Upper lobe of left lung (tissue), 6 donors: ENCODE data around the gene SOWAHA. TPM values are rescaled to one million over a fixed set of nuclear protein-coding genes. Genes with fewer than 3 reads are reported as not detected.
A peak's percentile ranks its signal among the peaks of the same experiment; 100 is the strongest.

ENCODE experiments used
- ATAC-seq, 2 donors: fragments of 200-7000 bp; cut with Tn5 transposase; one replicate each; pipeline ENCODE4 v1.9.1; 2022; ENCODE audit warnings: mild to moderate bottlenecking in 2 of 2, moderate library complexity in 2 of 2; ENCODE audit not compliant: low FRiP score in 2 of 2
- DNase-seq, 2 donors: peaks; one replicate each; pipeline ENCODE4 v3.0.0-alpha.2; 2019 to 2020
- H3K27ac ChIP-seq, 4 donors: fragments of 200-600 bp; sonication (generic); one replicate each; pipeline ENCODE4 v1.5.1; 2016 to 2019
- H3K27me3 ChIP-seq, 4 donors: fragments of 200-600 bp; sonication (generic); one replicate each; pipeline ENCODE4 v1.5.1; 2017 to 2019
- H3K36me3 ChIP-seq, 4 donors: fragments of 200-600 bp; sonication (generic); one replicate each; pipeline ENCODE4 v1.5.1; 2016 to 2019
- H3K4me1 ChIP-seq, 4 donors: fragments of 200-600 bp; sonication (generic); one replicate each; pipeline ENCODE4 v1.5.1; 2018 to 2019
- H3K4me3 ChIP-seq, 4 donors: fragments of 200-600 bp; sonication (generic); one replicate each; pipeline ENCODE4 v1.5.1; 2017 to 2019; ENCODE audit warnings: mild to moderate bottlenecking in 2 of 4, moderate library complexity in 1 of 4
- H3K9me3 ChIP-seq, 4 donors: fragments of 200-600 bp; sonication (generic); one replicate each; pipeline ENCODE4 v1.5.1; 2018 to 2019
- EP300 ChIP-seq, 4 donors: sonication (generic); formaldehyde crosslinking; IDR thresholded peaks; one replicate each; pipeline ENCODE4 v1.5.1; 2017; ENCODE audit warnings: antibody characterized with exemption in 4 of 4, control low read depth in 2 of 4
- POLR2A ChIP-seq, 4 donors: fragments of 450-650 bp; IDR thresholded peaks; one replicate each; pipeline ENCODE4 v1.5.1; 2016 to 2017; ENCODE audit warnings: antibody characterized with exemption in 4 of 4, mild to moderate bottlenecking in 2 of 4
- POLR2AphosphoS5 ChIP-seq, 2 donors: sonication (generic); formaldehyde crosslinking; IDR thresholded peaks; one replicate each; pipeline ENCODE4 v1.5.1; 2017; ENCODE audit warnings: antibody characterized with exemption in 2 of 2
- WGBS, 2 donors: methylation state at CpG; one replicate each; pipeline ENCODE4 v1.1.5; 2017 to 2018; 5-methylcytosine and 5-hydroxymethylcytosine counted together
- total RNA-seq, 6 donors: library from RNA; depleted of rRNA in 4 of 6; stranded (reverse); fragments of >200 nt in 4 of 6; gene quantifications; one replicate each; pipeline versions ENCODE4 v1.1.0 to v1.2.1, GENCODE V29; 2016 to 2021
- TF ChIP-seq, protein P1 (sequence below), 6 experiments: fragments of 450-650 bp in 4 of 6; fragments of 200-600 bp in 2 of 6; sonication (generic) in 2 of 6; IDR thresholded peaks; one replicate each; pipeline ENCODE4 v1.5.1; 2016 to 2019; ENCODE audit warnings: antibody characterized with exemption in 6 of 6
- donor health status: DM: no; HTN: no; CAD: no; lungs with moderate emphysema.
- donor health status: DM: no; HTN: yes; CAD: no; lungs with severe emphysema.

The SOWAHA gene
- total RNA-seq, 6 donors from 2014 or later, result 0.30 to 1.0 (median 0.55) TPM; not detected in 1

DNA sequence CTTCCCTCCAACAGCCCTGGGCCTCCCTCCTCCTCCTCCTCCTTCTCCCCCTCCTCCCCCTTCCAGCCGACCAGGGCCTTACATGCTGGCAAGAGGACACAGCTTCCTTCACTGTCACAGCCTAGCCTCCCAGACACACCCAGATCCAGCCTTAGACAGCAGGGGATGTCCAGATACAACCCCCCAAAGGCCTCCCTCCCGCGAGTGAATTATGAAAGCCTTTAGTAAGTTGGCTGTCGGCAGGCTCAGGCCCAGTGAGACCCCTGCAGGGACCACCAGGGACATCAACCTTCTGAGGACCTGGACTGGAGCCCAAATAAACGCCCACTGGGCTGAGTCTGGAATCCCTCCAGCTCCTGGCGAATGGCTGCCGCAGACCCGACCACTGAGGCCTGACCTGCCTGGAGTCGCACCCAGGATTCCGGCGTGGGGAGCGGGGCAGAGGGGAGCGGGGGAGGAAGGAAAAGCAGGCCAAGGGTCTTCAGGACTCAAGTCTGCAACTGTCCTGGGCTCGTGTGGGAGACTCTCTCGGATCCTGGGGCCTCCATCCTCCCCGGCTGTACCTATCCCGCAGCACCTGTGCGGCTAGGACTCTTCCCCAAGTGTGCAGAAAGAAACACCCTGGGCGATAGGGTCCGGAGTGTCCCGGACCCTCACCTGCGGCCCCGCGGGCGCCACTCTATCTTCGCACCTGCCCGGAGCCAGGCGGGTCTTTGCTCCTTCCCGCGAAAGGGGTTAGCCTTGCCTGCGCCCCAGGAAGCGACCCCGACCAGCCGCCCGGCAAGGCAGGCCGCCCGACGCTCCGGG lies 36.8 kb upstream of the SOWAHA start:
- H3K36me3 ChIP-seq, result no peaks in the 10 kb centered on the region
- H3K9me3 ChIP-seq, result no peaks in the 10 kb centered on the region
- H3K27me3 ChIP-seq, result no peaks in the 10 kb centered on the region
- DNase-seq (no peak), ATAC-seq (peak; percentile 41 to 57)
- peak overlapping the region; percentile 79 to 89 (median 84) for H3K27ac ChIP-seq
- TF ChIP-seq POLR2A (IDR thresholded peaks at IDR 0.05) (no peak), EP300 (IDR thresholded peaks at IDR 0.05) (no peak), POLR2AphosphoS5 (IDR thresholded peaks at IDR 0.05) (no peak)
- TF ChIP-seq, protein P1, sequence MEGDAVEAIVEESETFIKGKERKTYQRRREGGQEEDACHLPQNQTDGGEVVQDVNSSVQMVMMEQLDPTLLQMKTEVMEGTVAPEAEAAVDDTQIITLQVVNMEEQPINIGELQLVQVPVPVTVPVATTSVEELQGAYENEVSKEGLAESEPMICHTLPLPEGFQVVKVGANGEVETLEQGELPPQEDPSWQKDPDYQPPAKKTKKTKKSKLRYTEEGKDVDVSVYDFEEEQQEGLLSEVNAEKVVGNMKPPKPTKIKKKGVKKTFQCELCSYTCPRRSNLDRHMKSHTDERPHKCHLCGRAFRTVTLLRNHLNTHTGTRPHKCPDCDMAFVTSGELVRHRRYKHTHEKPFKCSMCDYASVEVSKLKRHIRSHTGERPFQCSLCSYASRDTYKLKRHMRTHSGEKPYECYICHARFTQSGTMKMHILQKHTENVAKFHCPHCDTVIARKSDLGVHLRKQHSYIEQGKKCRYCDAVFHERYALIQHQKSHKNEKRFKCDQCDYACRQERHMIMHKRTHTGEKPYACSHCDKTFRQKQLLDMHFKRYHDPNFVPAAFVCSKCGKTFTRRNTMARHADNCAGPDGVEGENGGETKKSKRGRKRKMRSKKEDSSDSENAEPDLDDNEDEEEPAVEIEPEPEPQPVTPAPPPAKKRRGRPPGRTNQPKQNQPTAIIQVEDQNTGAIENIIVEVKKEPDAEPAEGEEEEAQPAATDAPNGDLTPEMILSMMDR (IDR thresholded peaks at IDR 0.05), result no peak
- peaks cover 29 to 51% (median 32%) of the 10 kb centered on the region in 4 donors for H3K4me1 ChIP-seq
- 10 to 11% methylated on average over 8 to 23 of the region's 39 CpGs for WGBS, 2 donors
- H3K4me3 ChIP-seq, result peak overlapping the region; percentile 75 to 95 (median 87)

DNA sequence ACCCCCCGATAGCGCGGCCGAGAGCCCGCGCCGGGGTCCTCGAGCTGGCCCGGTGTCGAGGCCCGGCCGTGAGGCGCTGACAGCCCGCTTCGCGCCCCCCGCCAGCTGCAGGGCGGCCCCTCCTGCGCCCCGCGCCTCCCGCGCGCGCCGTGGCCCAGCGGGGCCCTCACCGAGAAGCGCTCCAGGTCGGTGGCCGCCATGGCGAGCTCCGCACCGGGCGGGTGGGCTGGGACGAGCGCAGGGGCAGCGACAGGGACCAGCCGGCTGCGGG lies 36.2 kb upstream of the SOWAHA start:
- ATAC-seq (no peak), DNase-seq (no peak)
- no peaks in the 10 kb centered on the region for H3K9me3 ChIP-seq
- no peaks in the 10 kb centered on the region for H3K36me3 ChIP-seq
- TF ChIP-seq POLR2AphosphoS5 (IDR thresholded peaks at IDR 0.05), result no peak
- TF ChIP-seq, protein P1 (IDR thresholded peaks at IDR 0.05), result no peak
- TF ChIP-seq EP300 (IDR thresholded peaks at IDR 0.05), result no peak
- no peak for TF ChIP-seq POLR2A (IDR thresholded peaks at IDR 0.05)
- peak overlapping the region; percentile 75 to 95 (median 87) for H3K4me3 ChIP-seq
- H3K27me3 ChIP-seq, result no peaks in the 10 kb centered on the region
- WGBS, 2 donors, result no CpG with 5 or more reads among the region's 40 CpGs
- peak overlapping the region; percentile 79 to 89 (median 84) for H3K27ac ChIP-seq
- H3K4me1 ChIP-seq, result peaks cover 24 to 45% (median 27%) of the 10 kb centered on the region in 4 donors

DNA sequence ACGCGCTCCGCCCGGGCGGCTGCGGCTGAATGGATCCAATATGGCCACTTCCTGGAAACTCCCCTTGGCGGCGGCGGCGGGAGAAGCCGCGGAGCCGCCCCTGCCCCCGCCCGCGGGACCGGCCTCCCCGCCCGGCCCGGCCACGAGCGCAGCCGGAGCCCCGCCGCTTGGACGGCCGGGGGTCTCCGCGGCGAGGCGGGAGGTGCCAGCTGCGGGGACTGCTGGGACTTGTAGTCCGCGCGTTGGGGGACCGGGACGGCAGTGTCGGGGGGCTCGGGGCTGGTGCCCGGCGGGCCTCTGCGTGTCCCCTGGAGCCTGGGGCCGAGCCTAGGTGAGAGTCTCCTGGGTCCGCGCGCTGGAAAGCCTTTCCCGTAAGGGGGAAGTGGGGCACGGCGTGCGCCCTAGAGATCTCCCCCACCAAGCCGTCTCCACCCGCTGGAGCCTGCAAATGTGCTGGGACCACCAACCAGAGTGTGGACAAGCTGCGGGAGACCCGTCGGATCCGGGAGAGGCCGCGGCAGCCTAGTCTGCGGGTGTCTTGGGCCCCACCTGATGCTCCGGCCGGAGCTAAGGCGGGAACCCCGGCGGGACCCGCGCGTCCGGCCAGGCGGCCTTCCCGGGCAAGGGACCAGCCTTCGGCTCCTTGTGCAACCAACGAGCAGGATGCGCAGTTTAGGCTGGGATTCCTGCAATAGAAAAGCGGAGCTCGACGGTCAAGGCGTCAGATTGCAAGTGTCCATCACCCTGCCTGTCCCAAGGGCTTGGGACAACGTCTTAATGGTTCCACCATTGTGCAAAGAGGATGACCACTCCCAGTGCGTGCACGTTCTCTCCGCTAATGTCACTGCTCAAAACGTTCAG lies 35.7 kb upstream of the SOWAHA start, which contains the start of gene SEPTIN8:
Gene SEPTIN8, minus strand, starts transcription at position 31 of the 861 bp plus-strand sequence. CDS start 102 bp downstream, outside the sequence.
- H3K4me3 ChIP-seq, result peak within 1 kb of the TSS; percentile 75 to 95 (median 87)
- TF ChIP-seq EP300 (IDR thresholded peaks at IDR 0.05) (no peak), POLR2A (IDR thresholded peaks at IDR 0.05) (no peak), POLR2AphosphoS5 (IDR thresholded peaks at IDR 0.05) (peak in 1 of 2 donors; percentile 0)
- TF ChIP-seq, protein P1 (IDR thresholded peaks at IDR 0.05), result peak in 1 of 6 experiments; percentile 25
- WGBS, 2 donors, result 1 to 12% methylated on average over 11 to 53 of the region's 82 CpGs
- ATAC-seq, result peak in 1 of 2 donors; percentile 83
- H3K4me1 ChIP-seq, result peaks cover 22 to 40% (median 23%) of the 10 kb centered on the region in 4 donors
- DNase-seq, result peak; percentile 35 to 92
- H3K36me3 ChIP-seq, result no peaks in the 10 kb centered on the region
- no peaks in the 10 kb centered on the region for H3K9me3 ChIP-seq
- H3K27ac ChIP-seq, result peak within 1 kb of the TSS; percentile 79 to 89 (median 84)
- H3K27me3 ChIP-seq, result no peaks in the 10 kb centered on the region

DNA sequence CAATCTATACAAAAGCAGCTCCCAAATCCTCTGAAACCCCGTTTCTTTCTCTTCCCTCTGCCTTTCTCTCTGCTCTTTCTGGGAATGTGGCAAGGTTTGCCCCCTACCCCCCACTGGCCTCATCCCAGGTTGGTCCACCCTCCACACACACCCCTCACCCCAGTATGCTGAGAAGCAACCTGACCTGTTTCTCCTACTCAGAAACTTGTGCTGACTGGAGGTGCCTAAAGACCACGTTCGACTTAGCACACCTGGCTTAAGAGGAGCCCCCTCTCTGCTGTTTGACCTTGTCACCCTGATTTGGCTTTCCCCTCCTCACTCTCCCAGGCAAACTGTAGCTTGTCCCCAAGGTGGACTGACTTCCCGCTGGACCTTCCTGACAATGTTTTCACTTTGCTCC lies 35.0 kb upstream of the SOWAHA start:
- peaks cover 22 to 38% (median 23%) of the 10 kb centered on the region in 4 donors for H3K4me1 ChIP-seq
- H3K27ac ChIP-seq, result peak overlapping the region in 1 of 4 donors; percentile 89
- WGBS, 2 donors, result 51 to 66% methylated on average over 4 of the region's 4 CpGs
- no peaks in the 10 kb centered on the region for H3K36me3 ChIP-seq
- H3K9me3 ChIP-seq, result no peaks in the 10 kb centered on the region
- peak overlapping the region; percentile 75 to 95 (median 87) for H3K4me3 ChIP-seq
- no peaks in the 10 kb centered on the region for H3K27me3 ChIP-seq
- no peak for DNase-seq
- TF ChIP-seq, protein P1 (IDR thresholded peaks at IDR 0.05), result no peak
- no peak for TF ChIP-seq POLR2A (IDR thresholded peaks at IDR 0.05)
- no peak for TF ChIP-seq POLR2AphosphoS5 (IDR thresholded peaks at IDR 0.05)
- TF ChIP-seq EP300 (IDR thresholded peaks at IDR 0.05), result no peak
- ATAC-seq, result no peak
